Large intestine (tissue), 1 donor: ENCODE measurements around the gene CXCL11. TPM values are rescaled to one million over a fixed set of nuclear protein-coding genes. Genes with fewer than 3 reads are reported as not detected.

Experiments
- polyA plus RNA-seq: library from polyadenylated mRNA; unstranded; fragments of 120-200 nt; gene quantifications from one replicate; pipeline ENCODE4 v1.2.1, GENCODE V29; 2013

The CXCL11 gene
- polyA plus RNA-seq, 1 donor = 0.30 TPM

Other genes starting within 250 kb of the CXCL11 start
- gene PPEF2, start 133.6 kb downstream of the CXCL11 start, polyA plus RNA-seq = 0.06 TPM
- 59.7 TPM for gene NAAA, start 95.1 kb downstream of the CXCL11 start, polyA plus RNA-seq
- gene SDAD1, start 45.1 kb downstream of the CXCL11 start, polyA plus RNA-seq = 30.6 TPM
- gene CXCL9, start 28.6 kb downstream of the CXCL11 start, polyA plus RNA-seq = 2.8 TPM
- 3.9 TPM for gene CXCL10, start 12.6 kb downstream of the CXCL11 start, polyA plus RNA-seq
- 0.99 TPM for gene ART3, start 38.6 kb upstream of the CXCL11 start, polyA plus RNA-seq
- 47.1 TPM for gene NUP54, start 112.3 kb upstream of the CXCL11 start, polyA plus RNA-seq
- gene SCARB2, start 177.8 kb upstream of the CXCL11 start, polyA plus RNA-seq = 217 TPM
- gene FAM47E, start 215.7 kb upstream of the CXCL11 start, polyA plus RNA-seq = 11.9 TPM